HG03378 (cell line): ENCODE results near the gene AHCYL2.

ENCODE experiments used
- ATAC-seq: cut with Tn5 transposase; IDR thresholded peaks from one replicate; pipeline ENCODE4 v1.9.1; 2021; ENCODE audit warnings: mild to moderate bottlenecking, moderate library complexity; ENCODE audit not compliant: unreplicated experiment

The AHCYL2 gene

GRCh38 chr7:129224251-129225205 is at the start of gene AHCYL2:
AHCYL2 (plus strand) TSS chr7:129225030.
- peak; percentile 75 for ATAC-seq

GRCh38 chr7:129176916-129177710 is 47.7 kb upstream of the AHCYL2 start:
- no peak for ATAC-seq

GRCh38 chr7:129184981-129185670 is 39.7 kb upstream of the AHCYL2 start:
- no peak for ATAC-seq

GRCh38 chr7:129186749-129187260 is 38.0 kb upstream of the AHCYL2 start:
- ATAC-seq, result no peak

GRCh38 chr7:129187681-129188371 is 37.0 kb upstream of the AHCYL2 start:
- no peak for ATAC-seq

GRCh38 chr7:129188372-129188891 is 36.4 kb upstream of the AHCYL2 start, which contains the start of gene SMO:
SMO (plus strand) TSS chr7:129188633; CDS start chr7:129189152, 519 bp downstream.
- no peak for ATAC-seq

GRCh38 chr7:129188892-129189660 is 35.8 kb upstream of the AHCYL2 start:
- no peak for ATAC-seq

- ATAC-seq, result no peak
Observed at GRCh38 chr7:129189661-129190310, 35.0 kb upstream of the AHCYL2 start.

GRCh38 chr7:129191272-129191671 is 33.6 kb upstream of the AHCYL2 start:
- no peak for ATAC-seq

- no peak for ATAC-seq
Observed at GRCh38 chr7:129193892-129194291, 30.9 kb upstream of the AHCYL2 start.

GRCh38 chr7:129197771-129198170 is 27.1 kb upstream of the AHCYL2 start:
- no peak for ATAC-seq

GRCh38 chr7:129199406-129199805 is 25.4 kb upstream of the AHCYL2 start:
- ATAC-seq, result no peak

- ATAC-seq, result no peak
Observed at GRCh38 chr7:129202058-129202777, 22.6 kb upstream of the AHCYL2 start.

GRCh38 chr7:129203050-129203741 is 21.6 kb upstream of the AHCYL2 start:
- no peak for ATAC-seq

GRCh38 chr7:129205126-129205818 is 19.6 kb upstream of the AHCYL2 start:
- ATAC-seq, result no peak

- ATAC-seq, result no peak
Observed at GRCh38 chr7:129205987-129206785, 18.6 kb upstream of the AHCYL2 start.
